ENCODE results near the gene CUL3. TPM values are rescaled to one million over a fixed set of nuclear protein-coding genes. Genes with fewer than 3 reads are reported as not detected.

The CUL3 gene
- total RNA-seq, 2 donors from 2014 or later: 68.9 to 120 TPM

DNA sequence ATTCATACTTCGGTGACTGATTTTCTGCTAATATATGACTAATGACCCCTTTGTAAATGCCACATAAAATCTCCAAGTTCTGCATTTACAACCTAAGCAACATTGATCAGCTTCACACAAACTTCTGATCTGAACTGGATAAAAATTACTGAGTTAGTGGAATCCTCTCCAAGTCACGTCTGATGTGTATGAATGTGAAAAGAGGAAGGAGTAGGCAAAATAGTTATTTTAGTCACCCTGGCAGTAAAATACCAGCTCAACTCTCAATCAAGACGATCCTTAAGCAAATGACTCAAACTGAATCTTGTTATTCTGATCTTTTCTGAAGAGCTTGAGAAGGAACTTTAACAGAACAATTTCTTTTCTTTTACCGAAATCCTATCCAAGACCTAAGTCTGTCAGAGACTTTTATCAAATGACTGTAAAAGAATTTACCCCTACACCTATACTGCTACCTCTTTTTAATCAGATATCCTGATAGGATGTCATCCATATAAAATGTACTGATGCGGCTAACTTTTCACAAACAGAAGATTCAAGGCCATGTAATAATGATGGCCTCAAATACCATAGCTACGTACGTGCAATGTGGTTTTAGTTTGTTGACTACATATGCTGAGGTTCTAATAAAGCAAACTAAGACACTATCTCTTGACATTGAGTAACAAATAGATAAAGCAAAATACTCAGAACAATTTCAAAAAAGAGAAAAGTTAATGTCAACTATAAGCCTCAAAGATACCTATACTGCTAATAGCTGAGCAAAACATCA is 23.7 kb downstream of the CUL3 start:
- Mint-ChIP-seq H3K27ac (no peak overlapping the region), H3K36me3 (peaks cover 0 to 28% of the 10 kb centered on the region in 2 donors)
- ATAC-seq: peak; percentile 79 to 88

DNA sequence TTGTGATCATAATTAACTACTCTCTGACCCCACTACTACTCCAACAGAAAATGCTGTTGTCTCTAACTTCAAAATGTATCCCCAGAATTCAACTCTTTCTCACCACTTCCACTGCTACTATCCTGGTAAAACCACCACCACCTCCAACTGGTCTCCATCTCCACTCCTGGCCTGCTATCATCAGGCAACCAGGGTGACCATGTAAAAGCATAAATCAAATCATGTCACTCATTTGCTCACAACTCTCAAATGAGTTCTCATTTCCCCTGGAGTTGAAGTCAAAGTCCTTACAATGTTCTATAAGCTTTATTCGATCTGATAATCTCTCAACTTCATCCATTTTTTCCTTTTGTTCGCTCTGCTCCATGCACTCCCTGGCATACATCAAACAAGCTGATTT is 24.6 kb downstream of the CUL3 start:
- H3K9me3 Mint-ChIP-seq: peaks cover 0 to 2% of the 10 kb centered on the region in 2 donors
- ATAC-seq (no peak), DNase-seq (ENCODE audit: low spot score in 2 of 2) (no peak)
- no peak overlapping the region for H3K27ac Mint-ChIP-seq
- H3K36me3 Mint-ChIP-seq: peaks cover 6 to 24% of the 10 kb centered on the region in 2 donors

More for the DNA sequence above, 23.7 kb downstream of the CUL3 start:
- no peak for DNase-seq (ENCODE audit: low spot score in 2 of 2)
- peaks cover 0 to 4% of the 10 kb centered on the region in 2 donors for H3K9me3 Mint-ChIP-seq

DNA sequence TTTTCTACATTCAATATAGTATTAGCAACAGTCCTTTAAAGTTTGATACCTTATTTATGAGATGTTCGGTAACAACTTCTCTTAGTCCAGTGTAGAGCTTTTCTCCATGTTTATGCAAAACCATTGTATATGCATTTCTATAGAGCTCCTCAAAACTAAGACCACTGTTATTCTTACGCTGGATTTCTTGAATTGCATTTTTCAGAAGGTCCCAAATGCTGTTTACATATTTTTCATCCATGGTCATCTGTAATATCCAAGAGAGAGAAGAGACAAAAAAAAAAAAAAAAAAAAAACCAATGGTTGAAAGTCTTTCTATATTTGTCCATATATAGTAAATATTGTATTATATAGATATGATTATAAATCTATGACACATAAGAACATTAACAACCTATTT is 27.6 kb downstream of the CUL3 start:
- Mint-ChIP-seq H3K36me3 (peaks cover 9 to 22% of the 10 kb centered on the region in 2 donors), H3K27ac (no peak overlapping the region), H3K9me3 (no peaks in the 10 kb centered on the region)
- DNase-seq (ENCODE audit: low spot score in 2 of 2) (no peak), ATAC-seq (no peak)

DNA sequence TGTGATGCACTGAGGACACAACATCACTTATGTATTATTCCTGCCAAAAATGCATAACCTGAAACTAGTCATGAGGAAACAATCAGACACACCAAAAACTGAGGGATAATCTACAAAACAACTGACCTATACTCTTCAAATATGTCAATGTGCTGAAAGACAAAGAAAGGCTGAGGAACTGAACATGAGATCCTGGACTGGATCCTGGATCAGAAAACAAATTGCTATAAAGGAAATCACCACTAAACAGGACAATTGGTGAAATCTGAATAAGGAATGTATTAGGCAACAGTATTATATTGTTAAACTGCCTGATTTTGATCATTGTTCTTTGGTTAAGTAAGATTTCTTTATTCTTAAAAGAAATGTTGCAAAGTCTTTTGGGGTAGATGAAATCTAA is 28.8 kb downstream of the CUL3 start:
- no peak overlapping the region for H3K27ac Mint-ChIP-seq
- H3K36me3 Mint-ChIP-seq: peaks cover 9 to 22% of the 10 kb centered on the region in 2 donors
- DNase-seq (ENCODE audit: low spot score in 2 of 2) (no peak), ATAC-seq (no peak)
- H3K9me3 Mint-ChIP-seq: no peaks in the 10 kb centered on the region

DNA sequence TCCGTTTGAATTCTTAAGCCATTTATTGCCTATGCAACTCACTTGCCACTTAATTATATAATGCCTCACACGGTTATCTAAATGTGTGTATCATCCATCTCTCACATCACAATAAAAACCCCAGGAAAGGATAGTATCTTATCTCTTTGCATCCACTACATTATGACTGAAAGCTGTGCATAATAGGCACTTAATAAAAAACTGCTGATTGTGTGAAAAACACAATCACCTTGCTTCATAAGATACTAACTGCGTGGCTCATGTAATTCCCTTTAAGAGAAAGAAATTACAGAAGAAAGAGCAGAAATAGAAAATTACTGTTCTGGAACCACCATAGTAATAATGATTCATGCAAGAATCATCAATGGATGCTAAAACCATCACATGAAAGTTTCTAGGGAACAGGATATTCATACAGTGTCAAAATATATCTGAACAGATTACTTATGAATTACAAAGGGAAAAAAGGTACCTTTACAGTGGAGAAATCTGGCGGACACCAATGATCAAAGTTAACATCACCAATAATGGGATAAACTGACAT is 29.3 kb downstream of the CUL3 start:
- peaks cover 9 to 22% of the 10 kb centered on the region in 2 donors for H3K36me3 Mint-ChIP-seq
- ATAC-seq: peak in 1 of 2 donors; percentile 31
- no peak for DNase-seq (ENCODE audit: low spot score in 2 of 2)
- no peak overlapping the region for H3K27ac Mint-ChIP-seq
- H3K9me3 Mint-ChIP-seq: no peaks in the 10 kb centered on the region

DNA sequence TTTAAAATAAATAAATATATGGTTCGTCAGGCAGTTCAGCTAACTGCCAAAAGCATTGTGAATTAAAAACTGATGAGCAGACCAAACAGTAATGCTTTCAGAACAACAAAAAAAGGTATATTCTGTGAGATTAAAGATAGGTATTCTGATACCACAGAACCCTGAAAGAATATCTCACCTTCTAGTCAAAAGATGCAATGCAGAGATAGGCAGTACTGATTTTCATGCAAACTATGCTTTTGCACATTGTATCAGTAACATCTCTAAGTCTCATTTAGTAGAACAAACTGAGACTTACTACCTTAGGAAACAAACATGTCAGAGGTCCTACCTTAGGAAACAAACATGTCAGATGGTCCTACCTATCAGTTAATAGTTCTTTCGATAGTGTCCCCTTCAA is 32.4 kb downstream of the CUL3 start:
- H3K9me3 Mint-ChIP-seq: no peaks in the 10 kb centered on the region
- no peak for DNase-seq (ENCODE audit: low spot score in 2 of 2)

GRCh38 chr2:224551693-224552092 is 33.5 kb downstream of the CUL3 start:
- Mint-ChIP-seq H3K27ac (no peak overlapping the region), H3K36me3 (peaks cover 9 to 23% of the 10 kb centered on the region in 2 donors), H3K9me3 (peaks cover 0 to 4% of the 10 kb centered on the region in 2 donors)
- ATAC-seq: no peak
- no peak for DNase-seq (ENCODE audit: low spot score in 2 of 2)

More for the DNA sequence above, 32.4 kb downstream of the CUL3 start:
- Mint-ChIP-seq H3K27ac (no peak overlapping the region), H3K36me3 (peaks cover 9 to 15% of the 10 kb centered on the region in 2 donors)
- ATAC-seq: no peak

- no peak for ATAC-seq
- Mint-ChIP-seq H3K27ac (no peak overlapping the region), H3K36me3 (peaks cover 0 to 10% of the 10 kb centered on the region in 2 donors)
Observed at GRCh38 chr2:224546926-224547325, 38.2 kb downstream of the CUL3 start.

GRCh38 chr2:224545884-224546644 is 39.1 kb downstream of the CUL3 start:
- DNase-seq (ENCODE audit: low spot score in 2 of 2): no peak
- no peak for ATAC-seq
- Mint-ChIP-seq H3K36me3 (peaks cover 6 to 19% of the 10 kb centered on the region in 2 donors), H3K9me3 (peaks cover 2 to 4% of the 10 kb centered on the region in 2 donors), H3K27ac (no peak overlapping the region)

More at GRCh38 chr2:224546926-224547325, 38.2 kb downstream of the CUL3 start:
- no peak for DNase-seq (ENCODE audit: low spot score in 2 of 2)
- peaks cover 0 to 4% of the 10 kb centered on the region in 2 donors for H3K9me3 Mint-ChIP-seq

- ATAC-seq (no peak), DNase-seq (ENCODE audit: low spot score in 2 of 2) (no peak)
- no peak overlapping the region for H3K27ac Mint-ChIP-seq
- H3K36me3 Mint-ChIP-seq: peaks cover 11 to 40% of the 10 kb centered on the region in 2 donors
- H3K9me3 Mint-ChIP-seq: peaks cover 4 to 7% of the 10 kb centered on the region in 2 donors
Observed at GRCh38 chr2:224543939-224544338, 41.2 kb downstream of the CUL3 start.

GRCh38 chr2:224538561-224539138 is 46.5 kb downstream of the CUL3 start:
- Mint-ChIP-seq H3K27ac (no peak overlapping the region), H3K36me3 (peaks cover 16 to 41% of the 10 kb centered on the region in 2 donors), H3K9me3 (peaks cover 0 to 12% of the 10 kb centered on the region in 2 donors)
- ATAC-seq (no peak), DNase-seq (ENCODE audit: low spot score in 2 of 2) (no peak)

GRCh38 chr2:224532931-224533330 is 52.2 kb downstream of the CUL3 start:
- peaks cover 0 to 4% of the 10 kb centered on the region in 2 donors for H3K9me3 Mint-ChIP-seq
- ATAC-seq (peak in 1 of 2 donors; percentile 57), DNase-seq (ENCODE audit: low spot score in 2 of 2) (no peak)
- H3K36me3 Mint-ChIP-seq: peaks cover 11 to 32% of the 10 kb centered on the region in 2 donors
- H3K27ac Mint-ChIP-seq: peak overlapping the region; percentile 6 to 15

GRCh38 chr2:224532441-224532840 is 52.7 kb downstream of the CUL3 start:
- Mint-ChIP-seq H3K9me3 (peaks cover 0 to 4% of the 10 kb centered on the region in 2 donors), H3K36me3 (peaks cover 11 to 31% of the 10 kb centered on the region in 2 donors), H3K27ac (peak overlapping the region; percentile 6 to 77)
- DNase-seq (ENCODE audit: low spot score in 2 of 2) (no peak), ATAC-seq (no peak)

GRCh38 chr2:224528171-224528570 is 57.0 kb downstream of the CUL3 start:
- peaks cover 11 to 35% of the 10 kb centered on the region in 2 donors for H3K36me3 Mint-ChIP-seq
- DNase-seq (ENCODE audit: low spot score in 2 of 2) (no peak), ATAC-seq (no peak)
- H3K9me3 Mint-ChIP-seq: peaks cover 0 to 4% of the 10 kb centered on the region in 2 donors
- peak overlapping the region in 1 of 2 donors; percentile 10 for H3K27ac Mint-ChIP-seq

- ATAC-seq (no peak), DNase-seq (ENCODE audit: low spot score in 2 of 2) (no peak)
- H3K9me3 Mint-ChIP-seq: no peaks in the 10 kb centered on the region
- peaks cover 0 to 15% of the 10 kb centered on the region in 2 donors for H3K36me3 Mint-ChIP-seq
- H3K27ac Mint-ChIP-seq: peak overlapping the region; percentile 34 to 78
Observed at GRCh38 chr2:224525774-224526173, 59.4 kb downstream of the CUL3 start.

DNA sequence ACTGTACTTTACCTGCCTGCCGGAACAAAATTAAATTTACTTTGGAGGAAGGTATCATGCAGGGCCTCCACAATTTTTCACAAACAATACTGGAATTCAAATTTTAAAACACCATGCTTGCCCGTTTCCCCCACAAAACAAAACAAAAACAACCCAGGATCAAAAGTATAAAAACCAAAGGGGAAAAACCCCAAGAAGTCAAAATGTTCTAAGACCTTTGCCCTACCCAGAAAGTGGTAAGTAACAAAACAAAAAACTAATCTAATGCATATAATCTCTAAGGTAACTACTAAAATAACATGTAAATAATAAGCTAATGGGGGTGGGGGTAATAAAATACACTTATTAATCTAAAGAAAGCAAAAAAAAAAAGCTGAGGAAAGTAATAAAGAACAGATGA is 60.5 kb downstream of the CUL3 start:
- Mint-ChIP-seq H3K27ac (peak overlapping the region; percentile 33 to 46), H3K9me3 (no peaks in the 10 kb centered on the region), H3K36me3 (peaks cover 0 to 13% of the 10 kb centered on the region in 2 donors)
- DNase-seq (ENCODE audit: low spot score in 2 of 2) (no peak), ATAC-seq (no peak)
